PC-3 (cell line): ENCODE results near the gene CRACR2B. TPM values are rescaled to one million over a fixed set of nuclear protein-coding genes. Genes with fewer than 3 reads are reported as not detected.
A peak's percentile ranks its signal among the peaks of the same experiment; 100 is the strongest.

Experiments used
- ATAC-seq: fragments of 200-7000 bp; cut with Tn5 transposase; 2 replicates; pipeline ENCODE4 v1.9.1; 2020; ENCODE audit warnings: mild to moderate bottlenecking, moderate library complexity
- BruUV-seq: library from RNA; stranded (reverse); fragments of 400-500 nt; replicated peaks from 2 replicates; lab custom pipeline; 2021; lab: Mats Ljungman, UMichigan
- CTCF ChIA-PET: fragments of 300-600 bp; sonication (Branson Sonifier 250); formaldehyde crosslinking; loops from one replicate; lab custom pipeline; 2022; ENCODE audit warnings: antibody characterized with exemption; lab: Charles Lee
- POLR2A ChIA-PET: fragments of 300-600 bp; sonication (Branson Sonifier 250); formaldehyde crosslinking; loops from one replicate; lab custom pipeline; 2022; ENCODE audit warnings: antibody characterized with exemption; ENCODE audit not compliant: unreplicated experiment; lab: Charles Lee
- DNase-seq: peaks from one replicate; pipeline ENCODE4 v3.0.0-alpha.2; 2015
- H2AFZ ChIP-seq: fragments of 300-600 bp; sonication (generic); 2 replicates; pipeline ENCODE4 v1.6.0; 2016; ENCODE audit warnings: antibody characterized with exemption, low read length
- H3F3A ChIP-seq: fragments of 300-600 bp; sonication (generic); one replicate; pipeline ENCODE4 v1.6.0; 2017; ENCODE audit warnings: antibody characterized with exemption, low read length, control low read depth, mild to moderate bottlenecking; ENCODE audit not compliant: unreplicated experiment
- H3K27ac ChIP-seq: fragments of 300-600 bp; sonication (generic); 2 replicates; pipeline ENCODE4 v1.5.1; 2016; ENCODE audit warnings: mild to moderate bottlenecking, low read length
- H3K27me3 ChIP-seq: fragments of 300-600 bp; sonication (generic); 2 replicates; pipeline ENCODE4 v1.6.1; 2016; ENCODE audit warnings: low read length, mixed read lengths
- H3K36me3 ChIP-seq: fragments of 300-600 bp; sonication (generic); 2 replicates; pipeline ENCODE4 v1.6.1; 2016; ENCODE audit warnings: low read depth, mixed run types, low read length, mixed read lengths
- H3K4me1 ChIP-seq: fragments of 300-600 bp; sonication (generic); 2 replicates; pipeline ENCODE4 v1.5.1; 2016; ENCODE audit warnings: low read length; ENCODE audit not compliant: insufficient read depth
- H3K4me2 ChIP-seq: fragments of 300-600 bp; sonication (generic); 2 replicates; pipeline ENCODE4 v1.6.0; 2016; ENCODE audit warnings: low read length
- H3K4me3 ChIP-seq: fragments of 300-600 bp; sonication (generic); 2 replicates; pipeline ENCODE4 v1.5.1; 2016; ENCODE audit warnings: mild to moderate bottlenecking, low read length, mixed read lengths
- H3K79me2 ChIP-seq: fragments of 300-600 bp; sonication (generic); 2 replicates; pipeline ENCODE4 v1.6.1; 2017; ENCODE audit warnings: low read length, mixed read lengths
- H3K9ac ChIP-seq: fragments of 300-600 bp; sonication (generic); 2 replicates; pipeline ENCODE4 v1.6.0; 2016; ENCODE audit warnings: mild to moderate bottlenecking, low read length
- H3K9me2 ChIP-seq: fragments of 300-600 bp; sonication (generic); replicated peaks from 2 replicates; pipeline ENCODE4 v1.6.1; 2016; ENCODE audit warnings: mixed run types, low read length, mixed read lengths
- H3K9me3 ChIP-seq: fragments of 300-600 bp; sonication (generic); 2 replicates; pipeline ENCODE4 v1.6.1; 2016; ENCODE audit warnings: low read length, mixed read lengths
- H4K20me1 ChIP-seq: fragments of 300-600 bp; sonication (generic); 2 replicates; pipeline ENCODE4 v1.6.1; 2016; ENCODE audit warnings: low read length, mixed read lengths
- EZH2 ChIP-seq: fragments of 300-600 bp; sonication (generic); IDR thresholded peaks from one replicate; pipeline ENCODE4 v1.6.1; 2017; ENCODE audit warnings: antibody characterized with exemption, mild to moderate bottlenecking, low read length; ENCODE audit not compliant: unreplicated experiment
- EZH2phosphoT487 ChIP-seq: fragments of 300-600 bp; sonication (generic); IDR thresholded peaks from 2 replicates; pipeline ENCODE4 v1.6.1; 2018; ENCODE audit warnings: mild to moderate bottlenecking, antibody characterized with exemption, low read length, borderline replicate concordance
- intact Hi-C: fragments of 100-400 bp; cut with micrococcal nuclease; formaldehyde crosslinking; loops from 2 replicates; pipeline ENCODE4 v1.9.0; 2023
- total RNA-seq: library from RNA; depleted of rRNA; stranded (reverse); fragments of >200 nt; gene quantifications from 2 replicates; pipeline ENCODE4 v1.2.3, GENCODE V29; 2014
- TF ChIP-seq, protein P1 (sequence below): fragments of 300-600 bp; sonication (generic); conservative IDR thresholded peaks from 2 replicates; pipeline ENCODE4 v1.5.1; 2017; ENCODE audit warnings: antibody characterized with exemption, low read depth, mild to moderate bottlenecking, low read length

Gene CRACR2B
- total RNA-seq, 1 experiment from 2014 or later: 10.6 TPM

DNA sequence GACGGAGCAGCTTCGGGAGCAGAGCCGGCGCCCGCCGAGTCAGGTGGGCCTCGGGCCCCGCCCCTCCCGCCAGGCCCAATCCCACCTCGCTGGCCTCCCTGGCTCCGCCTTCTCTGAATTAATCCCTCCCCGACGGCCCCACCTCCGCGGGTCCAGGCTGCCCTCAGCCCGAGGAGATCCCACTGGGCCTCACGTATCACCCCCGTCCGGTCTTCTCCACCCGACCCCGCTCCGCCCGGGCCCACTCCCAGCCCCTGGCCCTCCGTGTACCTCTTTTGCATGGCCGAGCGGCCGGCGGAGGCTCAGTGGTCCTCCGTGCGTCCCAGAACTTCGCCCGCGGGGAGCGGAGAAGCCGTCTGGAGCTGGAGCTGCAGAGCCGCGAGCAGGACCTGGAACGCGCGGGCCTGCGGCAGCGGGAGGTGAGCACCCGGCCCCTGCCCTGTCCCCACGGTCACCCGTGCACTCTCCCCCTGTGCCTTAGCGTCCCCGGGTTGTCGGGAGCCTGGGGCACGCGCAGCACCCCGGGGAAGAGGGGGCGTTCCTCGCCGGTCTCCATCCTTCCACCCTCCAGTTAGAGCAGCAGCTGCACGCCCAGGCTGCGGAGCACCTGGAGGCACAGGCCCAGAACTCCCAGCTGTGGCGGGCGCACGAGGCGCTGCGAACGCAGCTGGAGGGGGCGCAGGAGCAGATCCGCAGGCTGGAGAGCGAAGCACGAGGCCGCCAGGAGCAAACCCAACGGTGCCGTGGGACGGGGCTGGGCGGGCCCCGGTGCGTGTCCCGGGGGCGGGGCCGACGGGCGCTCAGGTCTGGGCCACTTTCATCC lies 2.8 kb downstream of the CRACR2B start:
- no peak for ATAC-seq
- Histone ChIP-seq H3K9ac (no peak overlapping the region), H3F3A (no peaks in the 10 kb centered on the region), H3K27ac (no peak overlapping the region), H4K20me1 (no peaks in the 10 kb centered on the region), H3K4me2 (no peak overlapping the region), H2AFZ (no peak overlapping the region), H3K36me3 (no peaks in the 10 kb centered on the region), H3K9me3 (no peaks in the 10 kb centered on the region), H3K4me3 (no peak overlapping the region), H3K4me1 (peaks cover 45% of the 10 kb centered on the region), H3K9me2 (no peaks in the 10 kb centered on the region), H3K79me2 (peaks cover 33% of the 10 kb centered on the region), H3K27me3 (no peaks in the 10 kb centered on the region)
- BruUV-seq: no TSS peak
- intact Hi-C loops: no loop called here
- no peak for DNase-seq
- TF ChIP-seq EZH2 (no peak), EZH2phosphoT487 (no peak)
- TF ChIP-seq, protein P1, sequence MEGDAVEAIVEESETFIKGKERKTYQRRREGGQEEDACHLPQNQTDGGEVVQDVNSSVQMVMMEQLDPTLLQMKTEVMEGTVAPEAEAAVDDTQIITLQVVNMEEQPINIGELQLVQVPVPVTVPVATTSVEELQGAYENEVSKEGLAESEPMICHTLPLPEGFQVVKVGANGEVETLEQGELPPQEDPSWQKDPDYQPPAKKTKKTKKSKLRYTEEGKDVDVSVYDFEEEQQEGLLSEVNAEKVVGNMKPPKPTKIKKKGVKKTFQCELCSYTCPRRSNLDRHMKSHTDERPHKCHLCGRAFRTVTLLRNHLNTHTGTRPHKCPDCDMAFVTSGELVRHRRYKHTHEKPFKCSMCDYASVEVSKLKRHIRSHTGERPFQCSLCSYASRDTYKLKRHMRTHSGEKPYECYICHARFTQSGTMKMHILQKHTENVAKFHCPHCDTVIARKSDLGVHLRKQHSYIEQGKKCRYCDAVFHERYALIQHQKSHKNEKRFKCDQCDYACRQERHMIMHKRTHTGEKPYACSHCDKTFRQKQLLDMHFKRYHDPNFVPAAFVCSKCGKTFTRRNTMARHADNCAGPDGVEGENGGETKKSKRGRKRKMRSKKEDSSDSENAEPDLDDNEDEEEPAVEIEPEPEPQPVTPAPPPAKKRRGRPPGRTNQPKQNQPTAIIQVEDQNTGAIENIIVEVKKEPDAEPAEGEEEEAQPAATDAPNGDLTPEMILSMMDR: no peak
- ChIA-PET CTCF (no interaction called here), POLR2A (interaction anchor here (0.6 kb wide), 1 partner anchor 230 kb away, joined by 4 read pairs; no protein-coding TSS in a partner anchor)

DNA sequence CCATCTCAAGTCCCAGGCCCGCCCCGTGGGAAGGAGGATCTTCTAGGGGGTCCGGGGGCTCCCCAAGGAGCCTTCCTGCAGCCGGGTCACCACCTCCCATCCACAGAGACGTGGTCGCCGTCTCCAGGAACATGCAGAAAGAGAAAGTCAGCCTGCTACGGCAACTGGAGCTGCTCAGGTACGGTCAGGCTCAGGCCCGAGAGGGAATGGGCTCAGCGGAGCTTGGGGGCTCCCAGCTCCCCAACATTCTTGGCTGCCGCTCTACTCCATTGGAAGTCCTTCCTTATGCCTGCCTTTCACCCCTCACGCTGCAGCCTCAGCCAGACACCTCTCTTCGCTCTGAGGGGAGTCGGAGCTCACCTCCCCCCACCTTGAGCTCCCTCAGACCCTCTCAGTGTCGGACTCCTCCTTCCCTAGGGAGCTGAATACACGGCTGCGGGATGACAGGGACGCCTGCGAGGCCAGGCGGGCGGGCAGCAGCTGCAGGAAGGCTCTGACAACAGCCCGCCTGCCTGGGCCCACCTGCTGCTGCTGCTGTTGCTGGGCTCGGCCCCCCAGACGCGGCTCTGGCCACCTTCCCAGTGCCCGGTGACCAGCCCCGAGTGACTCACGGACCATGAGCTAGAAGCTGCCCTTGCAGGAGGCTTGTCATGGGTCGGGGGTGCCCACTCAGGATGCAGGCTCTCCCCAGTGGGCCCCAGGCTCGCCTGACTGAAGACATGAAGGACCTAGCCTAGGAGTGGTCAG lies 3.6 kb downstream of the CRACR2B start:
- H3K27me3 ChIP-seq: no peaks in the 10 kb centered on the region
- peaks cover 37% of the 10 kb centered on the region for H3K4me1 ChIP-seq
- no peak overlapping the region for H2AFZ ChIP-seq
- H3K9me2 ChIP-seq: no peaks in the 10 kb centered on the region
- DNase-seq: no peak
- POLR2A ChIA-PET: interaction anchor here (0.6 to 2.0 kb wide), 2 partner anchors 12 to 229 kb away, joined by 4 to 16 read pairs; partner anchors contain the start of gene PNPLA2
- no peak overlapping the region for H3K27ac ChIP-seq
- no peaks in the 10 kb centered on the region for H4K20me1 ChIP-seq
- H3K79me2 ChIP-seq: peaks cover 39% of the 10 kb centered on the region
- H3F3A ChIP-seq: no peaks in the 10 kb centered on the region
- H3K9ac ChIP-seq: no peak overlapping the region
- intact Hi-C loops: no loop called here
- TF ChIP-seq EZH2 (no peak), EZH2phosphoT487 (no peak)
- TF ChIP-seq, protein P1: no peak
- H3K9me3 ChIP-seq: no peaks in the 10 kb centered on the region
- CTCF ChIA-PET: no interaction called here
- no TSS peak for BruUV-seq
- H3K4me3 ChIP-seq: peak overlapping the region; percentile 83; the same call in 1 of the 2 replicates
- 0 out of 2 replicates have a peak, but pooled peaks cover 3% of the 10 kb centered on the region for H3K36me3 ChIP-seq
- no peak for ATAC-seq
- peak overlapping the region; percentile 93 for H3K4me2 ChIP-seq
